DND-41 (cell line): Measurements from ENCODE around the gene RYR3.

Experiments used
- CTCF ChIP-seq: IDR thresholded peaks from 2 replicates; pipeline ENCODE4 v1.5.1; 2012; ENCODE audit warnings: borderline replicate concordance, low read length, moderate library complexity, mild to moderate bottlenecking; ENCODE audit not compliant: poor library complexity, severe bottlenecking; ENCODE audit errors: extremely low read depth
- EZH2 ChIP-seq: IDR thresholded peaks from 3 replicates; pipeline ENCODE4 v1.6.1; 2012; ENCODE audit warnings: borderline replicate concordance, low read depth, mild to moderate bottlenecking, moderate library complexity, low read length, inconsistent platforms; ENCODE audit not compliant: severe bottlenecking

GRCh38 chr15:33533197-33533596, 222.4 kb downstream of the RYR3 start:
- no peak for TF ChIP-seq EZH2
- no peak for TF ChIP-seq CTCF
